ENCODE results near the gene TTLL5. TPM values are rescaled to one million over a fixed set of nuclear protein-coding genes. Genes with fewer than 3 reads are reported as not detected.

TTLL5 gene
- total and polyA plus RNA-seq, 9 of the 15 experiments (the other 6 are each of a cell fraction or from before 2014, with no cell fraction given) = 4.1 to 18.9 (median 12.6) TPM

- TF ChIP-seq CXXC5 (CRISPR knock-in tag; IDR thresholded peaks at IDR 0.05) = no peak
- no peak for TF ChIP-seq CHAMP1 (IDR thresholded peaks at IDR 0.05)
- no peak for TF ChIP-seq ZNF431 (CRISPR knock-in tag; IDR thresholded peaks at IDR 0.05)
- no peak for TF ChIP-seq MAX (CRISPR knock-in tag; IDR thresholded peaks at IDR 0.05)
- no peak for TF ChIP-seq TFAP4 (CRISPR knock-in tag; IDR thresholded peaks at IDR 0.05; ENCODE audit: borderline replicate concordance)
- no peak for TF ChIP-seq ARID2 (IDR thresholded peaks at IDR 0.05)
Observed at GRCh38 chr14:75917322-75917945, 256.4 kb downstream of the TTLL5 start (continued).

- no peak overlapping the region for H2AFZ ChIP-seq (ENCODE audit: low read depth, low read length)
- no peak overlapping the region for H3K9ac ChIP-seq (ENCODE audit: insufficient read depth in 1 of 2, low read depth in 2 of 2, low read length in 2 of 2)
- FAIRE-seq (no peak), ATAC-seq (no peak), DNase-seq (ENCODE audit: extremely low read depth in 1 of 4, low spot score in 3 of 4) (no peak)
- BruUV-seq (replicated peaks) = no TSS peak
- no peaks in the 10 kb centered on the region for H3K9me1 ChIP-seq (ENCODE audit: control insufficient read depth, insufficient read depth, low read length)
- in situ Hi-C loops (cut with MboI) (no loop called here), intact Hi-C loops (cut with micrococcal nuclease) (no loop called here)
- ChIA-PET CTCF (ENCODE audit: low intra/inter-chr PET ratio) (no interaction called here), POLR2A (no interaction called here)
- no peak overlapping the region for H3K4me3 ChIP-seq
- no peaks in the 10 kb centered on the region for H3K36me3 ChIP-seq (ENCODE audit: control insufficient read depth, insufficient read depth, low read length)
- WGBS (ENCODE audit: insufficient coverage, low coverage, missing lambda C conversion rate) = 67% methylated on average over 1 of the region's 1 CpG
- H3K27ac ChIP-seq (ENCODE audit: extremely low read depth, low read depth, low read length) = no peak overlapping the region
- no peak overlapping the region for H3K4me2 ChIP-seq (ENCODE audit: insufficient read depth, low read length)
- TF ChIP-seq NCOA4 (IDR thresholded peaks at IDR 0.05; ENCODE audit: partially characterized antibody) (no peak), PHB (CRISPR knock-in tag; IDR thresholded peaks at IDR 0.05) (no peak), TCF15 (CRISPR knock-in tag; IDR thresholded peaks at IDR 0.05) (no peak), ZNF561 (CRISPR knock-in tag; conservative IDR thresholded peaks at IDR 0.05) (no peak), NEUROD1 (IDR thresholded peaks at IDR 0.05; ENCODE audit: borderline replicate concordance, low read depth, low read length, partially characterized antibody) (no peak), ZNF586 (CRISPR knock-in tag; conservative IDR thresholded peaks at IDR 0.05) (no peak), ZNF121 (CRISPR knock-in tag; conservative IDR thresholded peaks at IDR 0.05) (no peak)
- H3K27me3 ChIP-seq (ENCODE audit: control insufficient read depth in 2 of 2, insufficient read depth in 2 of 2, low read length in 2 of 2) = no peaks in the 10 kb centered on the region
- H4K20me1 ChIP-seq (replicated peaks; ENCODE audit: control insufficient read depth, insufficient read depth, low read length) = no peaks in the 10 kb centered on the region
- peaks cover 0 to 2% of the 10 kb centered on the region in 2 experiments; a peak in 3 of 5 replicates for H3K4me1 ChIP-seq (replicated peaks in 1 of 2; ENCODE audit: control insufficient read depth in 2 of 2, insufficient read depth in 2 of 2, low read length in 2 of 2)
- H3K9me3 ChIP-seq (replicated peaks; ENCODE audit: control insufficient read depth, insufficient read depth, low read depth, low read length) = no peaks in the 10 kb centered on the region
- no peaks in the 10 kb centered on the region for H3K79me2 ChIP-seq (ENCODE audit: control insufficient read depth, insufficient read depth, low read length)
Observed at GRCh38 chr14:75917946-75918335, 256.9 kb downstream of the TTLL5 start.
